Liver (tissue), 9 donors: Measurements from ENCODE around the gene SLMAP. TPM values are rescaled to one million over a fixed set of nuclear protein-coding genes. Genes with fewer than 3 reads are reported as not detected.

Source experiments
- DNase-seq: peaks from one replicate; pipeline ENCODE4 v3.0.0-alpha.2; 2017; ENCODE audit warnings: low spot score
- H3K27ac ChIP-seq, 2 donors: one replicate each; pipeline ENCODE4 v1.7.0; 2013; ENCODE audit warnings: inconsistent platforms in 2 of 2, low read length in 2 of 2, control low read depth in 1 of 2, low read depth in 1 of 2, mild to moderate bottlenecking in 1 of 2
- H3K27me3 ChIP-seq, 4 donors: one replicate each; pipeline versions ENCODE4 v1.6.1 to v1.7.0; 2013; ENCODE audit warnings: low read length in 3 of 4, inconsistent platforms in 1 of 4, mild to moderate bottlenecking in 1 of 4, moderate library complexity in 1 of 4; ENCODE audit not compliant: control insufficient read depth in 4 of 4, insufficient read depth in 4 of 4
- H3K36me3 ChIP-seq, 4 donors: one replicate each; pipeline versions ENCODE4 v1.6.1 to v1.7.0; 2013; ENCODE audit warnings: low read length in 3 of 4, mild to moderate bottlenecking in 3 of 4, low read depth in 1 of 4, moderate library complexity in 1 of 4; ENCODE audit not compliant: control insufficient read depth in 4 of 4, insufficient read depth in 3 of 4
- H3K4me1 ChIP-seq, 4 donors: one replicate each; pipeline versions ENCODE4 v1.6.1 to v1.7.0; 2013; ENCODE audit warnings: low read length in 3 of 4, mild to moderate bottlenecking in 3 of 4, moderate library complexity in 1 of 4; ENCODE audit not compliant: control insufficient read depth in 4 of 4, insufficient read depth in 4 of 4
- H3K4me3 ChIP-seq, 3 donors: one replicate each; pipeline versions ENCODE4 v1.6.1 to v1.7.0; 2013; ENCODE audit warnings: low read length in 3 of 3, control low read depth in 1 of 3, low read depth in 1 of 3, mild to moderate bottlenecking in 1 of 3
- H3K9ac ChIP-seq, 2 donors: one replicate each; pipeline ENCODE4 v1.7.0; 2013; ENCODE audit warnings: low read length in 2 of 2, mild to moderate bottlenecking in 2 of 2, moderate library complexity in 2 of 2, control low read depth in 1 of 2, low read depth in 1 of 2
- H3K9me3 ChIP-seq, 4 donors: one replicate each; pipeline versions ENCODE4 v1.6.1 to v1.7.0; 2013; ENCODE audit warnings: low read length in 3 of 4; ENCODE audit not compliant: control insufficient read depth in 4 of 4
- ATF3 ChIP-seq: IDR thresholded peaks from 2 replicates; pipeline ENCODE4 v1.6.1; 2016; ENCODE audit warnings: antibody characterized with exemption
- CTCF ChIP-seq: fragments of 150-350 bp; IDR thresholded peaks from 2 replicates; pipeline ENCODE4 v1.5.1; 2017; ENCODE audit warnings: improper control_type of control experiment, low read depth, low read length; ENCODE audit not compliant: missing input control
- EGR1 ChIP-seq, 2 donors: IDR thresholded peaks; 2 replicates each; pipeline ENCODE4 v1.6.1; 2016 to 2018; ENCODE audit warnings: antibody characterized with exemption in 2 of 2, low read depth in 2 of 2
- FOXA1 ChIP-seq: IDR thresholded peaks from 2 replicates; pipeline ENCODE4 v1.6.1; 2016; ENCODE audit warnings: antibody characterized with exemption
- FOXA2 ChIP-seq: IDR thresholded peaks from 2 replicates; pipeline ENCODE4 v1.6.1; 2016; ENCODE audit warnings: antibody characterized with exemption
- GABPA ChIP-seq, 2 donors: IDR thresholded peaks in 1 of 2; conservative IDR thresholded peaks in 1 of 2; 2 replicates each; pipeline ENCODE4 v1.6.1; 2016; ENCODE audit warnings: antibody characterized with exemption in 2 of 2, mild to moderate bottlenecking in 1 of 2, moderate library complexity in 1 of 2
- HNF4A ChIP-seq, 2 donors: conservative IDR thresholded peaks; 2 replicates each; pipeline ENCODE4 v1.6.1; 2016; ENCODE audit warnings: antibody characterized with exemption in 2 of 2, mild to moderate bottlenecking in 2 of 2
- HNF4G ChIP-seq: IDR thresholded peaks from 2 replicates; pipeline ENCODE4 v1.6.1; 2016; ENCODE audit warnings: antibody characterized with exemption
- JUND ChIP-seq, 2 donors: IDR thresholded peaks; 2 replicates each; pipeline ENCODE4 v1.6.1; 2016; ENCODE audit warnings: antibody characterized with exemption in 2 of 2
- MAX ChIP-seq: IDR thresholded peaks from 2 replicates; pipeline ENCODE4 v1.6.1; 2016; ENCODE audit warnings: antibody characterized with exemption
- NR2F2 ChIP-seq: IDR thresholded peaks from 2 replicates; pipeline ENCODE4 v1.6.1; 2016; ENCODE audit warnings: antibody characterized with exemption
- RAD21 ChIP-seq, 2 donors: IDR thresholded peaks; 2 replicates each; pipeline ENCODE4 v1.6.1; 2016; ENCODE audit warnings: antibody characterized with exemption in 2 of 2, mild to moderate bottlenecking in 2 of 2
- REST ChIP-seq: IDR thresholded peaks from 2 replicates; pipeline ENCODE4 v1.6.1; 2016; ENCODE audit warnings: antibody characterized with exemption, mild to moderate bottlenecking
- RXRA ChIP-seq, 2 donors: IDR thresholded peaks; 2 replicates each; pipeline ENCODE4 v1.6.1; 2017 to 2018; ENCODE audit warnings: antibody characterized with exemption in 2 of 2, mild to moderate bottlenecking in 1 of 2
- SP1 ChIP-seq: IDR thresholded peaks from 2 replicates; pipeline ENCODE4 v1.6.1; 2018; ENCODE audit warnings: antibody characterized with exemption, mild to moderate bottlenecking
- TAF1 ChIP-seq: conservative IDR thresholded peaks from 2 replicates; pipeline ENCODE4 v1.6.1; 2016; ENCODE audit warnings: antibody characterized with exemption, mild to moderate bottlenecking
- YY1 ChIP-seq: IDR thresholded peaks from 2 replicates; pipeline ENCODE4 v1.6.1; 2016; ENCODE audit warnings: antibody characterized with exemption, mild to moderate bottlenecking
- ZBTB33 ChIP-seq: IDR thresholded peaks from 2 replicates; pipeline ENCODE4 v1.6.1; 2016; ENCODE audit warnings: antibody characterized with exemption
- WGBS: extraction: QIAGEN DNeasy Blood & Tissue Kit; methylation state at CpG from one replicate; pipeline ENCODE4 v1.1.7; 2013; 5-methylcytosine and 5-hydroxymethylcytosine counted together
- polyA plus RNA-seq, 2 donors: library from polyadenylated mRNA; stranded (reverse) in 1 of 2; unstranded in 1 of 2; fragments of 200-250 nt in 1 of 2; fragments of >200 nt in 1 of 2; fragmentation: Nextera tagmentation in 1 of 2; extraction: Ambion mirVana in 1 of 2; gene quantifications; one replicate each; pipeline versions ENCODE4 v1.2.1 to v1.2.3, GENCODE V29; 2013 to 2015
- total RNA-seq, 2 donors: library from RNA; depleted of rRNA; stranded (reverse); fragments of >200 nt; gene quantifications; one replicate each; pipeline ENCODE4 v1.2.3, GENCODE V29; 2014
- donor health status: healthy.
- donor health status: healthy.
- donor health status: healthy.
- donor health status: healthy.
- donor health status: healthy.

SLMAP gene
- total and polyA plus RNA-seq, 4 donors, result 10.2 to 37.8 (median 19.4) TPM

- DNase-seq, result no peak
- Histone ChIP-seq H3K27me3 (no peaks in the 10 kb centered on the region), H3K4me1 (no peaks in the 10 kb centered on the region), H3K9ac (no peak overlapping the region), H3K36me3 (peaks cover 0 to 28% (median 14%) of the 10 kb centered on the region in 4 donors), H3K4me3 (no peak overlapping the region), H3K27ac (no peak overlapping the region), H3K9me3 (no peaks in the 10 kb centered on the region)
- TF ChIP-seq SP1 (no peak), RAD21 (IDR thresholded peaks at IDR 0.05) (no peak), HNF4A (conservative IDR thresholded peaks at IDR 0.05) (no peak), RXRA (IDR thresholded peaks at IDR 0.05) (no peak), NR2F2 (no peak), HNF4G (no peak)
- 93% methylated on average over 2 of the region's 2 CpGs for WGBS
Measured at GRCh38 chr3:57918123-57918837, 162.2 kb downstream of the SLMAP start.

GRCh38 chr3:57919987-57920386 lies 163.9 kb downstream of the SLMAP start:
- Histone ChIP-seq H3K4me3 (no peak overlapping the region), H3K9ac (no peak overlapping the region), H3K36me3 (peaks cover 0 to 26% (median 17%) of the 10 kb centered on the region in 4 donors), H3K4me1 (no peaks in the 10 kb centered on the region), H3K27ac (no peak overlapping the region), H3K9me3 (no peaks in the 10 kb centered on the region), H3K27me3 (no peaks in the 10 kb centered on the region)
- no peak for DNase-seq
- TF ChIP-seq HNF4A (conservative IDR thresholded peaks at IDR 0.05) (no peak), ATF3 (no peak), YY1 (no peak), HNF4G (no peak), REST (no peak), MAX (no peak), TAF1 (no peak), NR2F2 (no peak), RAD21 (IDR thresholded peaks at IDR 0.05) (no peak), RXRA (IDR thresholded peaks at IDR 0.05) (no peak), FOXA1 (no peak), JUND (IDR thresholded peaks at IDR 0.05) (no peak), SP1 (no peak), FOXA2 (no peak), ZBTB33 (no peak), CTCF (no peak), EGR1 (IDR thresholded peaks at IDR 0.05; ENCODE audit: low read depth in 2 of 2) (no peak), GABPA (IDR thresholded peaks at IDR 0.05 in 1 of 2, conservative IDR thresholded peaks at IDR 0.05 in 1 of 2) (no peak)
